ENCODE data around the gene NEXN.

NEXN gene

GRCh38 chr1:77888081-77888780 is at the start of gene NEXN:
Gene NEXN, plus strand, starts transcription at chr1:77888624. Its CDS starts 27,483 bp downstream, at chr1:77916107.
- no peak for DNase-seq

- no peak for DNase-seq
Observed at GRCh38 chr1:77841574-77841973, 46.9 kb upstream of the NEXN start.

GRCh38 chr1:77845951-77846350 is 42.5 kb upstream of the NEXN start:
- no peak for DNase-seq

- DNase-seq = no peak
Observed at GRCh38 chr1:77846966-77847365, 41.5 kb upstream of the NEXN start.

- no peak for DNase-seq
Observed at GRCh38 chr1:77847621-77848080, 40.8 kb upstream of the NEXN start.

- DNase-seq = no peak
Observed at GRCh38 chr1:77850082-77850481, 38.3 kb upstream of the NEXN start.

- no peak for DNase-seq
Observed at GRCh38 chr1:77857552-77857951, 30.9 kb upstream of the NEXN start.

GRCh38 chr1:77858725-77859124 is 29.7 kb upstream of the NEXN start:
- DNase-seq = no peak

GRCh38 chr1:77859248-77859647 is 29.2 kb upstream of the NEXN start:
- DNase-seq = no peak

- DNase-seq = no peak
Observed at GRCh38 chr1:77866296-77866695, 22.1 kb upstream of the NEXN start.

GRCh38 chr1:77872645-77873044 is 15.8 kb upstream of the NEXN start:
- DNase-seq = no peak

- no peak for DNase-seq
Observed at GRCh38 chr1:77873461-77873860, 15.0 kb upstream of the NEXN start.

GRCh38 chr1:77874804-77875445 is 13.5 kb upstream of the NEXN start:
- DNase-seq = no peak

- DNase-seq = no peak
Observed at GRCh38 chr1:77876884-77877283, 11.5 kb upstream of the NEXN start.

GRCh38 chr1:77881061-77881460 is 7.4 kb upstream of the NEXN start:
- DNase-seq = no peak

GRCh38 chr1:77882411-77882810 is 6.0 kb upstream of the NEXN start:
- no peak for DNase-seq

GRCh38 chr1:77888781-77889642 is 588 bp downstream of the NEXN start:
- no peak for DNase-seq

GRCh38 chr1:77889671-77890070 is 1.2 kb downstream of the NEXN start:
- no peak for DNase-seq

GRCh38 chr1:77891200-77891599 is 2.8 kb downstream of the NEXN start:
- no peak for DNase-seq

- DNase-seq = no peak
Observed at GRCh38 chr1:77899647-77900320, 11.4 kb downstream of the NEXN start.

- no peak for DNase-seq
Observed at GRCh38 chr1:77900687-77901293, 12.4 kb downstream of the NEXN start.

GRCh38 chr1:77905603-77906002 is 17.2 kb downstream of the NEXN start:
- no peak for DNase-seq

All from cerebellar nuclear complex (tissue), 1 donor.